Measurements from ENCODE around the gene PGAP3.

Gene PGAP3

GRCh38 chr17:39687546-39688474, at the start of gene PGAP3:
Gene PGAP3, minus strand, starts transcription at chr17:39688057. Its CDS starts 43 bp downstream, at chr17:39688014.
- TF ChIP-seq, protein P1, sequence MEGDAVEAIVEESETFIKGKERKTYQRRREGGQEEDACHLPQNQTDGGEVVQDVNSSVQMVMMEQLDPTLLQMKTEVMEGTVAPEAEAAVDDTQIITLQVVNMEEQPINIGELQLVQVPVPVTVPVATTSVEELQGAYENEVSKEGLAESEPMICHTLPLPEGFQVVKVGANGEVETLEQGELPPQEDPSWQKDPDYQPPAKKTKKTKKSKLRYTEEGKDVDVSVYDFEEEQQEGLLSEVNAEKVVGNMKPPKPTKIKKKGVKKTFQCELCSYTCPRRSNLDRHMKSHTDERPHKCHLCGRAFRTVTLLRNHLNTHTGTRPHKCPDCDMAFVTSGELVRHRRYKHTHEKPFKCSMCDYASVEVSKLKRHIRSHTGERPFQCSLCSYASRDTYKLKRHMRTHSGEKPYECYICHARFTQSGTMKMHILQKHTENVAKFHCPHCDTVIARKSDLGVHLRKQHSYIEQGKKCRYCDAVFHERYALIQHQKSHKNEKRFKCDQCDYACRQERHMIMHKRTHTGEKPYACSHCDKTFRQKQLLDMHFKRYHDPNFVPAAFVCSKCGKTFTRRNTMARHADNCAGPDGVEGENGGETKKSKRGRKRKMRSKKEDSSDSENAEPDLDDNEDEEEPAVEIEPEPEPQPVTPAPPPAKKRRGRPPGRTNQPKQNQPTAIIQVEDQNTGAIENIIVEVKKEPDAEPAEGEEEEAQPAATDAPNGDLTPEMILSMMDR (IDR thresholded peaks at IDR 0.05; ENCODE audit: low read depth, low read length): peak; percentile 3
- peak; percentile 60 for DNase-seq (ENCODE audit: extremely low read depth, low read depth)

DNA sequence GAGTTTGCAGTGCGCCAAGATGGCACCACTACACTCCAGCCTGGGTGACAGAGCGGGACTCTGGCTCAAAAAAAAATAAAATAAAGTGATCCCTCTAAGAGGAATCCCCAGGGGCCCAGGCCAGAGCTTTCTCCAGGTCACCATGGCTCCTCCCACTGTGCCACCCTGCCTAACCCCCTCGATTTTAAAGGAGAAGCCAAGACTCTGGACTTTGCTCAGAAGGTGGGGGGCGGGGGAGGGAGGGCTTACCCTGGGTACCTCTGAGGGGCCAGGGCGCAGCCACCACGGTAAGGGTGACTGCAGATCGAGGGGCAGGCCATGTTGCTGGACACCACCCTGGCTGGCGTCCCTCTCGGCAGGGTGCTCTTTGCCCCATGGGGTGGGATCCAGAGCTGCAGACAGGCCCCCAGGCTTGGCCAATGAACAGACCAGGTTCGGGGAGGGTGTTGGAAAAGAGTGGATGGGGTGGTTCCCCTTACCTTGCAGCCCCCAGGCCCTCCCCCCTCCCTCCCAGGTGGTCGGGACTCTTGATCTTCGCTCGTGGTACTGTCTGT, 49.4 kb upstream of the PGAP3 start:
- no peak for DNase-seq (ENCODE audit: extremely low read depth, low read depth)
- TF ChIP-seq, protein P1 (IDR thresholded peaks at IDR 0.05; ENCODE audit: low read depth, low read length): no peak

- TF ChIP-seq, protein P1 (IDR thresholded peaks at IDR 0.05; ENCODE audit: low read depth, low read length): no peak
- DNase-seq (ENCODE audit: extremely low read depth, low read depth): no peak
Measured at GRCh38 chr17:39736319-39737165, 48.7 kb upstream of the PGAP3 start.

DNA sequence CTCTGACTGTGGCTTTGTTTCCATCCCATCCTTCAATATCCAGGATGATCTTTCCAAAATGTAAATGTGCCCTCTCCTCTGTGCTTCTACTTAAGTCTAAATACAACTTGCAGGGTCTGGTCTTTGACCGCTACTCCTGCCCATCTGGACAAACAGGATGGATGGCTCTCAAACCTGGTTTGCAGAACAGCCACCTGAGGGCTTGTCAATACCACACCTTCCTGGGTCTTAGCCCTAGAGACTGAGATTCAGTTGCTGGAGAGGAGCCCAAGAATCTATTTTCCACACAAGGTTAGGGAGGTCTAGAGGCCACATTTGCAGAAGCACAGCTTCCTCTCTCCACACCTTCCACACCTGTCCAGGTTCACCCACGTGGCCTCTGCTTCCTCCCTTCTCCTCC, 48.0 kb upstream of the PGAP3 start:
- TF ChIP-seq, protein P1 (IDR thresholded peaks at IDR 0.05; ENCODE audit: low read depth, low read length): no peak
- DNase-seq (ENCODE audit: extremely low read depth, low read depth): no peak

DNA sequence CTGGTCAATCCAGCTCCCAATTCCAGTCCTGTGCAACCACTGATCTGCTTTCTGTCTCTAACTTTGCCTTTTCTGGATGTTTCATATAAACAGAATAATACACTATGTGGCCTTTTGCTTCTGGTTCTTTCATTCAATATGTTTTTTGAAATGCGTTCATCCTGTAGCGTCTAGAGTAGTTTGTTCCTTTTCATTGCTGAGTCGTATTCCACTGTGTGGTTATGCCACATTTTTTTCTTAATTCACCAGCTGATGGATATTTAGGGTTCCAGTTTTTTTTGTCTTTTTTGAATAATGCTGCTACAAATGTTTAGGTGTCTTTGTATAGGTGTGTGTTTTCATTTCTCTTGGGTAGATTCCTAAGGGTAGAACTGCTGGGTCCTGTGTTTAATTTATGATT, 44.7 kb upstream of the PGAP3 start:
- DNase-seq (ENCODE audit: extremely low read depth, low read depth): no peak
- TF ChIP-seq, protein P1 (IDR thresholded peaks at IDR 0.05; ENCODE audit: low read depth, low read length): no peak

DNA sequence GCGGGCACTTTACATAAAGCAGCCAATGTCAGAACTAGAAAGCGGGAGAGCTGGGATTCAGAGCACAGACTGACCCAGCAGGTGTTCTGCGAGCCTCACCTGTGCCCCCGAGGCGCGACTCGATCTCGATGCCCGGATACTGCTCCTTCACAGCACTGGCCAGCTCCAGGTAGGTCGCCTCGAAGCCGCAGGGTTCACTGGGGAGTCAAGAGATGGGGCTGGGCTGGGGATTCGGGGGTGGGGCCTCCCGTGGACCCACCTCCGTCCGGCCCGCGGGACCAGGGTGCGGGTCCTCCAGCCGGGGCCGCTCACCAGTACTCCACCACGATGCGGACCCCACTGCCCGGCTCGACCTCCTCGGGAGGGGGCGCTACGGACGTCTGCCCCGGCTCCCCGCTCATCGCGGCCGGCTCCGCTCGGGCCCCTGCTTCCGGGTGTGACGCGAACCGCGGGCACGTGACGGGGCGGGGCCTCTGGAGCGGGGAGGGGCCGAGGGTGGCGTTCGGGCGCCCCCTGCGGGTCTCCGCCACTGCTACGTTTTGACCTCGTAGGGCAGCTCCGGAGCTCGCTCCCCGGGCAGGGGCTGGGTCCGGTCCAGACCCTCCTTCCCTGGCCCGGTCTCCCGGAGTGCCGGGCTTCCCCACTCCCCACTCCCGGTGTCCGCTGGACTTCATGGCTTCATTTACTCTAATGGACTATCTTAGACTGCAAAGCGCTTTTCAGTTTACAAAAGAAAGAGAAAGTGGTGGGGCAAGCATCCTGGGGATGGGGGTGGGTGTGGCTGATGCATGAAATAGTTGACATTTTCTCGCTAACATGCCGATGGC, 42.5 kb upstream of the PGAP3 start, which contains the start of gene MIEN1:
MIEN1 (minus strand) TSS at position 438 of the 827 bp plus-strand sequence; CDS start at position 401, 37 bp downstream.
- TF ChIP-seq, protein P1 (IDR thresholded peaks at IDR 0.05; ENCODE audit: low read depth, low read length): peak; percentile 72
- DNase-seq (ENCODE audit: extremely low read depth, low read depth): peak; percentile 47
